Measurements from ENCODE around the gene CDH5.

CDH5 gene

GRCh38 chr16:66412182-66412581, 45.7 kb downstream of the CDH5 start:
- H3K27ac ChIP-seq, result no peak overlapping the region
- no peaks in the 10 kb centered on the region for H3K36me3 ChIP-seq (ENCODE audit: insufficient read depth, low read length)
- no peak overlapping the region for H3K9ac ChIP-seq (ENCODE audit: insufficient read length)
- no peaks in the 10 kb centered on the region for H3K9me3 ChIP-seq (ENCODE audit: low read depth, low read length)
- no peak for DNase-seq (ENCODE audit: low read depth, low spot score)
- no peak overlapping the region for H3K4me3 ChIP-seq
- TF ChIP-seq EZH2 (IDR thresholded peaks at IDR 0.05), result no peak
- no peak for TF ChIP-seq FOXP2 (optimal IDR thresholded peaks at IDR 0.05; ENCODE audit: control extremely low read depth, extremely low read length, insufficient read depth)
- TF ChIP-seq POLR2AphosphoS5 (IDR thresholded peaks at IDR 0.05; ENCODE audit: borderline replicate concordance, low read depth, low read length), result no peak

GRCh38 chr16:66414891-66415290, 48.4 kb downstream of the CDH5 start:
- Histone ChIP-seq H3K9me3 (ENCODE audit: low read depth, low read length) (no peaks in the 10 kb centered on the region), H3K9ac (ENCODE audit: insufficient read length) (no peak overlapping the region), H3K36me3 (ENCODE audit: insufficient read depth, low read length) (no peaks in the 10 kb centered on the region), H3K27ac (no peak overlapping the region), H3K4me3 (no peak overlapping the region)
- TF ChIP-seq POLR2AphosphoS5 (IDR thresholded peaks at IDR 0.05; ENCODE audit: borderline replicate concordance, low read depth, low read length) (no peak), FOXP2 (optimal IDR thresholded peaks at IDR 0.05; ENCODE audit: control extremely low read depth, extremely low read length, insufficient read depth) (no peak), EZH2 (IDR thresholded peaks at IDR 0.05) (no peak)
- DNase-seq (ENCODE audit: low read depth, low spot score), result no peak

- H3K36me3 ChIP-seq (ENCODE audit: insufficient read depth, low read length), result no peaks in the 10 kb centered on the region
- no peak for DNase-seq (ENCODE audit: low read depth, low spot score)
- no peak overlapping the region for H3K4me3 ChIP-seq
- H3K9ac ChIP-seq (ENCODE audit: insufficient read length), result no peak overlapping the region
- H3K9me3 ChIP-seq (ENCODE audit: low read depth, low read length), result no peaks in the 10 kb centered on the region
- no peak overlapping the region for H3K27ac ChIP-seq
- TF ChIP-seq FOXP2 (optimal IDR thresholded peaks at IDR 0.05; ENCODE audit: control extremely low read depth, extremely low read length, insufficient read depth) (no peak), POLR2AphosphoS5 (IDR thresholded peaks at IDR 0.05; ENCODE audit: borderline replicate concordance, low read depth, low read length) (no peak)
Observed at GRCh38 chr16:66416136-66416535, 49.6 kb downstream of the CDH5 start.

GRCh38 chr16:66416939-66417700, 50.6 kb downstream of the CDH5 start:
- Histone ChIP-seq H3K36me3 (ENCODE audit: insufficient read depth, low read length) (no peaks in the 10 kb centered on the region), H3K4me3 (no peak overlapping the region), H3K9me3 (ENCODE audit: low read depth, low read length) (no peaks in the 10 kb centered on the region), H3K27ac (no peak overlapping the region), H3K9ac (ENCODE audit: insufficient read length) (no peak overlapping the region)
- no peak for TF ChIP-seq FOXP2 (optimal IDR thresholded peaks at IDR 0.05; ENCODE audit: control extremely low read depth, extremely low read length, insufficient read depth)
- TF ChIP-seq EZH2 (IDR thresholded peaks at IDR 0.05), result no peak
- TF ChIP-seq POLR2AphosphoS5 (IDR thresholded peaks at IDR 0.05; ENCODE audit: borderline replicate concordance, low read depth, low read length), result no peak
- DNase-seq (ENCODE audit: low read depth, low spot score), result no peak

GRCh38 chr16:66418165-66418962, 51.9 kb downstream of the CDH5 start:
- Histone ChIP-seq H3K27ac (no peak overlapping the region), H3K9ac (ENCODE audit: insufficient read length) (no peak overlapping the region), H3K36me3 (ENCODE audit: insufficient read depth, low read length) (no peaks in the 10 kb centered on the region), H3K9me3 (ENCODE audit: low read depth, low read length) (no peaks in the 10 kb centered on the region), H3K4me3 (no peak overlapping the region)
- TF ChIP-seq FOXP2 (optimal IDR thresholded peaks at IDR 0.05; ENCODE audit: control extremely low read depth, extremely low read length, insufficient read depth) (no peak), EZH2 (IDR thresholded peaks at IDR 0.05) (no peak), POLR2AphosphoS5 (IDR thresholded peaks at IDR 0.05; ENCODE audit: borderline replicate concordance, low read depth, low read length) (no peak)
- no peak for DNase-seq (ENCODE audit: low read depth, low spot score)

- H3K9me3 ChIP-seq (ENCODE audit: low read depth, low read length), result no peaks in the 10 kb centered on the region
- no peak overlapping the region for H3K9ac ChIP-seq (ENCODE audit: insufficient read length)
- no peaks in the 10 kb centered on the region for H3K36me3 ChIP-seq (ENCODE audit: insufficient read depth, low read length)
- H3K27ac ChIP-seq, result no peak overlapping the region
- no peak for TF ChIP-seq FOXP2 (optimal IDR thresholded peaks at IDR 0.05; ENCODE audit: control extremely low read depth, extremely low read length, insufficient read depth)
- TF ChIP-seq POLR2AphosphoS5 (IDR thresholded peaks at IDR 0.05; ENCODE audit: borderline replicate concordance, low read depth, low read length), result no peak
- no peak overlapping the region for H3K4me3 ChIP-seq
- DNase-seq (ENCODE audit: low read depth, low spot score), result no peak
Observed at GRCh38 chr16:66419527-66419926, 53.0 kb downstream of the CDH5 start.

GRCh38 chr16:66420396-66420795, 53.9 kb downstream of the CDH5 start:
- DNase-seq (ENCODE audit: low read depth, low spot score), result no peak
- TF ChIP-seq EZH2 (IDR thresholded peaks at IDR 0.05) (no peak), FOXP2 (optimal IDR thresholded peaks at IDR 0.05; ENCODE audit: control extremely low read depth, extremely low read length, insufficient read depth) (no peak), POLR2AphosphoS5 (IDR thresholded peaks at IDR 0.05; ENCODE audit: borderline replicate concordance, low read depth, low read length) (no peak)
- Histone ChIP-seq H3K27ac (no peak overlapping the region), H3K4me3 (no peak overlapping the region), H3K9me3 (ENCODE audit: low read depth, low read length) (no peaks in the 10 kb centered on the region), H3K36me3 (ENCODE audit: insufficient read depth, low read length) (no peaks in the 10 kb centered on the region), H3K9ac (ENCODE audit: insufficient read length) (no peak overlapping the region)

DNA sequence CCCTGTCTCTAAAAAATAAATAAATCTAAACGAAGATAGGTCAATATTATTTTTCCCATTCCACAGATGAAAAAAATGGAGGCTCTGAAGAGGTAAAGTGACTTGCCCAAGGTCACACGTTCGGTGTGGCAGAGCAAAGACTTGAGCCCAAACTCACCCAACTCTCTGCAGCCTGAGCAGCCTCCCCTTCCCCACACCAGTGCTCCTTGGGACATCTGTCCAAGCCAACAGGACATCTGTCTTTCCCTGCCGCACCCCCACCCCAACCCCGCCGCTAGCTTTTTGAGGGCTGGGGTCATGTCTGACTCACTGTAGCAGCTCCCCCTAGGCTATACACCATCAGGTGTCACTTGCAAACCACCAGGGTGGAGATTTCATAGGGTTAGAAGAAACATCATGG, 55.4 kb downstream of the CDH5 start:
- no peak for TF ChIP-seq EZH2 (IDR thresholded peaks at IDR 0.05)
- no peak for TF ChIP-seq POLR2AphosphoS5 (IDR thresholded peaks at IDR 0.05; ENCODE audit: borderline replicate concordance, low read depth, low read length)
- no peaks in the 10 kb centered on the region for H3K9me3 ChIP-seq (ENCODE audit: low read depth, low read length)
- H3K4me3 ChIP-seq, result no peak overlapping the region
- DNase-seq (ENCODE audit: low read depth, low spot score), result no peak
- no peak overlapping the region for H3K27ac ChIP-seq
- no peaks in the 10 kb centered on the region for H3K36me3 ChIP-seq (ENCODE audit: insufficient read depth, low read length)
- H3K9ac ChIP-seq (ENCODE audit: insufficient read length), result no peak overlapping the region
